HepG2 (cell line): ENCODE results near the gene AGR3.

Experiments used
- ATF3 ChIP-seq: sonication (generic); formaldehyde crosslinking; IDR thresholded peaks from 2 replicates; pipeline ENCODE4 v1.4.0; 2020; ENCODE audit warnings: missing genetic modification reagents
- BRF2 ChIP-seq: sonication (generic); formaldehyde crosslinking; IDR thresholded peaks from 2 replicates; pipeline ENCODE4 v1.8.1; 2022; ENCODE audit warnings: mild to moderate bottlenecking, missing genetic modification reagents
- CEBPB ChIP-seq: IDR thresholded peaks from 2 replicates; pipeline ENCODE4 v1.6.1; 2011; ENCODE audit warnings: low read depth, low read length, improper control_type of control experiment, borderline replicate concordance
- CTCF ChIP-seq: sonication (generic); formaldehyde crosslinking; IDR thresholded peaks from 2 replicates; pipeline ENCODE4 v1.5.0; 2020; ENCODE audit warnings: mild to moderate bottlenecking, missing genetic modification reagents, moderate library complexity
- DNMT1 ChIP-seq: sonication (generic); formaldehyde crosslinking; IDR thresholded peaks from 2 replicates; pipeline ENCODE4 v1.5.1; 2020; ENCODE audit warnings: mild to moderate bottlenecking, missing genetic modification reagents
- HDAC6 ChIP-seq: fragments of 200-600 bp; sonication (generic); IDR thresholded peaks from 2 replicates; pipeline ENCODE4 v1.7.0; 2017; ENCODE audit warnings: mild to moderate bottlenecking, antibody characterized with exemption, low read length, low read depth
- MEF2D ChIP-seq: sonication (generic); formaldehyde crosslinking; IDR thresholded peaks from 2 replicates; pipeline ENCODE4 v1.5.1; 2020; ENCODE audit warnings: mild to moderate bottlenecking, missing genetic modification reagents
- TAF1 ChIP-seq: sonication (generic); formaldehyde crosslinking; IDR thresholded peaks from 2 replicates; pipeline ENCODE4 v1.4.0; 2020; ENCODE audit warnings: missing genetic modification reagents
- ZNF10 ChIP-seq: sonication (generic); formaldehyde crosslinking; IDR thresholded peaks from 2 replicates; pipeline ENCODE4 v1.4.0; 2020; ENCODE audit warnings: mild to moderate bottlenecking, low read depth, missing genetic modification reagents, borderline replicate concordance
- ZNF282 ChIP-seq: fragments of 450-650 bp; IDR thresholded peaks from 2 replicates; pipeline ENCODE4 v1.6.1; 2018; ENCODE audit not compliant: partially characterized antibody
- TF ChIP-seq, protein P1 (sequence below): sonication (generic); formaldehyde crosslinking; IDR thresholded peaks from 2 replicates; pipeline ENCODE4 v1.9.0; 2021; ENCODE audit warnings: missing genetic modification reagents, borderline replicate concordance
- TF ChIP-seq, protein P2 (sequence below): sonication (generic); formaldehyde crosslinking; IDR thresholded peaks from 2 replicates; pipeline ENCODE4 v1.4.0; 2020; ENCODE audit warnings: mild to moderate bottlenecking, missing genetic modification reagents
- TF ChIP-seq, protein P3 (sequence below): sonication (generic); formaldehyde crosslinking; IDR thresholded peaks from 2 replicates; pipeline ENCODE4 v1.8.1; 2023; ENCODE audit warnings: mild to moderate bottlenecking, inconsistent platforms, moderate library complexity, missing genetic modification reagents, borderline replicate concordance

GRCh38 chr7:16846601-16847165 lies 35.1 kb downstream of the AGR3 start:
- TF ChIP-seq, protein P1, sequence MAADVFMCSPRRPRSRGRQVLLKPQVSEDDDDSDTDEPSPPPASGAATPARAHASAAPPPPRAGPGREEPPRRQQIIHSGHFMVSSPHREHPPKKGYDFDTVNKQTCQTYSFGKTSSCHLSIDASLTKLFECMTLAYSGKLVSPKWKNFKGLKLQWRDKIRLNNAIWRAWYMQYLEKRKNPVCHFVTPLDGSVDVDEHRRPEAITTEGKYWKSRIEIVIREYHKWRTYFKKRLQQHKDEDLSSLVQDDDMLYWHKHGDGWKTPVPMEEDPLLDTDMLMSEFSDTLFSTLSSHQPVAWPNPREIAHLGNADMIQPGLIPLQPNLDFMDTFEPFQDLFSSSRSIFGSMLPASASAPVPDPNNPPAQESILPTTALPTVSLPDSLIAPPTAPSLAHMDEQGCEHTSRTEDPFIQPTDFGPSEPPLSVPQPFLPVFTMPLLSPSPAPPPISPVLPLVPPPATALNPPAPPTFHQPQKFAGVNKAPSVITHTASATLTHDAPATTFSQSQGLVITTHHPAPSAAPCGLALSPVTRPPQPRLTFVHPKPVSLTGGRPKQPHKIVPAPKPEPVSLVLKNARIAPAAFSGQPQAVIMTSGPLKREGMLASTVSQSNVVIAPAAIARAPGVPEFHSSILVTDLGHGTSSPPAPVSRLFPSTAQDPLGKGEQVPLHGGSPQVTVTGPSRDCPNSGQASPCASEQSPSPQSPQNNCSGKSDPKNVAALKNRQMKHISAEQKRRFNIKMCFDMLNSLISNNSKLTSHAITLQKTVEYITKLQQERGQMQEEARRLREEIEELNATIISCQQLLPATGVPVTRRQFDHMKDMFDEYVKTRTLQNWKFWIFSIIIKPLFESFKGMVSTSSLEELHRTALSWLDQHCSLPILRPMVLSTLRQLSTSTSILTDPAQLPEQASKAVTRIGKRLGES (CRISPR knock-in tag) = no peak
- TF ChIP-seq HDAC6 (no peak), TAF1 (no peak), CTCF (CRISPR knock-in tag) (no peak), BRF2 (CRISPR knock-in tag) (no peak), ZNF282 (no peak), ATF3 (CRISPR knock-in tag) (no peak), ZNF10 (CRISPR knock-in tag) (no peak), CEBPB (no peak), MEF2D (no peak), DNMT1 (CRISPR knock-in tag) (no peak)
- TF ChIP-seq, protein P2, sequence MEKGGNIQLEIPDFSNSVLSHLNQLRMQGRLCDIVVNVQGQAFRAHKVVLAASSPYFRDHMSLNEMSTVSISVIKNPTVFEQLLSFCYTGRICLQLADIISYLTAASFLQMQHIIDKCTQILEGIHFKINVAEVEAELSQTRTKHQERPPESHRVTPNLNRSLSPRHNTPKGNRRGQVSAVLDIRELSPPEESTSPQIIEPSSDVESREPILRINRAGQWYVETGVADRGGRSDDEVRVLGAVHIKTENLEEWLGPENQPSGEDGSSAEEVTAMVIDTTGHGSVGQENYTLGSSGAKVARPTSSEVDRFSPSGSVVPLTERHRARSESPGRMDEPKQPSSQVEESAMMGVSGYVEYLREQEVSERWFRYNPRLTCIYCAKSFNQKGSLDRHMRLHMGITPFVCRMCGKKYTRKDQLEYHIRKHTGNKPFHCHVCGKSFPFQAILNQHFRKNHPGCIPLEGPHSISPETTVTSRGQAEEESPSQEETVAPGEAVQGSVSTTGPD = no peak
- TF ChIP-seq, protein P3, sequence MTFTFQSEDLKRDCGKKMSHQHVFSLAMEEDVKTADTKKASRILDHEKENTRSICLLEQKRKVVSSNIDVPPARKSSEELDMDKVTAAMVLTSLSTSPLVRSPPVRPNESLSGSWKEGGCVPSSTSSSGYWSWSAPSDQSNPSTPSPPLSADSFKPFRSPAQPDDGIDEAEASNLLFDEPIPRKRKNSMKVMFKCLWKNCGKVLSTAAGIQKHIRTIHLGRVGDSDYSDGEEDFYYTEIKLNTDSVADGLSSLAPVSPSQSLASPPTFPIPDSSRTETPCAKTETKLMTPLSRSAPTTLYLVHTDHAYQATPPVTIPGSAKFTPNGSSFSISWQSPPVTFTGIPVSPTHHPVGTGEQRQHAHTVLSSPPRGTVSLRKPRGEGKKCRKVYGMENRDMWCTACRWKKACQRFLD (CRISPR knock-in tag) = no peak
